Measurements from ENCODE around the gene BLNK. TPM values are rescaled to one million over a fixed set of nuclear protein-coding genes. Genes with fewer than 3 reads are reported as not detected.

BLNK gene
- polyA plus RNA-seq, 1 experiment = not detected

- Histone ChIP-seq H3K27me3 (ENCODE audit: control insufficient read depth, insufficient read depth, low read length) (no peaks in the 10 kb centered on the region), H3K36me3 (ENCODE audit: control insufficient read depth, insufficient read depth, low read length) (no peaks in the 10 kb centered on the region), H3K4me3 (ENCODE audit: low read depth, low read length) (no peak overlapping the region)
- ChIA-PET POLR2A (no interaction called here), CTCF (interaction anchor here (0.6 kb wide), 1 partner anchor 208 kb away, joined by 3 read pairs; no protein-coding TSS in a partner anchor)
- no peak for DNase-seq (ENCODE audit: low read depth)
- no peak for TF ChIP-seq CTCF (IDR thresholded peaks at IDR 0.05; ENCODE audit: insufficient read depth, low read depth, low read length)
These were observed 13.4 kb downstream of the BLNK start for GRCh38 chr10:96257944-96258343.

GRCh38 chr10:96255549-96256333 is 15.6 kb downstream of the BLNK start:
- TF ChIP-seq CTCF (IDR thresholded peaks at IDR 0.05; ENCODE audit: insufficient read depth, low read depth, low read length) = no peak
- POLR2A ChIA-PET = no interaction called here
- no peak for DNase-seq (ENCODE audit: low read depth)
- no peaks in the 10 kb centered on the region for H3K27me3 ChIP-seq (ENCODE audit: control insufficient read depth, insufficient read depth, low read length)
- no peaks in the 10 kb centered on the region for H3K36me3 ChIP-seq (ENCODE audit: control insufficient read depth, insufficient read depth, low read length)
- H3K4me3 ChIP-seq (ENCODE audit: low read depth, low read length) = no peak overlapping the region
- CTCF ChIA-PET = no interaction called here

GRCh38 chr10:96254976-96255375 is 16.4 kb downstream of the BLNK start:
- Histone ChIP-seq H3K36me3 (ENCODE audit: control insufficient read depth, insufficient read depth, low read length) (no peaks in the 10 kb centered on the region), H3K4me3 (ENCODE audit: low read depth, low read length) (no peak overlapping the region), H3K27me3 (ENCODE audit: control insufficient read depth, insufficient read depth, low read length) (no peaks in the 10 kb centered on the region)
- POLR2A ChIA-PET = no interaction called here
- CTCF ChIA-PET = no interaction called here
- TF ChIP-seq CTCF (IDR thresholded peaks at IDR 0.05; ENCODE audit: insufficient read depth, low read depth, low read length) = no peak
- no peak for DNase-seq (ENCODE audit: low read depth)

- Histone ChIP-seq H3K4me3 (ENCODE audit: low read depth, low read length) (no peak overlapping the region), H3K27me3 (ENCODE audit: control insufficient read depth, insufficient read depth, low read length) (no peaks in the 10 kb centered on the region), H3K36me3 (ENCODE audit: control insufficient read depth, insufficient read depth, low read length) (no peaks in the 10 kb centered on the region)
- no peak for DNase-seq (ENCODE audit: low read depth)
- no peak for TF ChIP-seq CTCF (IDR thresholded peaks at IDR 0.05; ENCODE audit: insufficient read depth, low read depth, low read length)
- ChIA-PET POLR2A (no interaction called here), CTCF (interaction anchor here (0.5 kb wide), 1 partner anchor 892 kb away, joined by 3 read pairs; no protein-coding TSS in a partner anchor)
These were observed 18.6 kb downstream of the BLNK start for GRCh38 chr10:96252730-96253129.

- POLR2A ChIA-PET = no interaction called here
- Histone ChIP-seq H3K36me3 (ENCODE audit: control insufficient read depth, insufficient read depth, low read length) (no peaks in the 10 kb centered on the region), H3K4me3 (ENCODE audit: low read depth, low read length) (no peak overlapping the region), H3K27me3 (ENCODE audit: control insufficient read depth, insufficient read depth, low read length) (no peaks in the 10 kb centered on the region)
- DNase-seq (ENCODE audit: low read depth) = no peak
- CTCF ChIA-PET = interaction anchor here (0.6 kb wide), 1 partner anchor 42 kb away, joined by 3 read pairs; no protein-coding TSS in a partner anchor
- no peak for TF ChIP-seq CTCF (IDR thresholded peaks at IDR 0.05; ENCODE audit: insufficient read depth, low read depth, low read length)
These were observed 21.0 kb downstream of the BLNK start for GRCh38 chr10:96250349-96250748.
